ENCODE measurements around the gene LGALS4.
"Not testable (repeated sequence)": the region's sequence is repeated elsewhere in the genome, so short reads cannot be mapped to it uniquely, and the experiment has no call there.

Gene LGALS4

GRCh38 chr19:38808741-38809140 is 4.0 kb downstream of the LGALS4 start:
- no peak overlapping the region for H3K4me3 ChIP-seq (ENCODE audit: control insufficient read depth, low read depth, low read length)
- DNase-seq (ENCODE audit: low read depth) = no peak
- no peak for TF ChIP-seq CTCF (IDR thresholded peaks at IDR 0.05; ENCODE audit: control insufficient read depth, insufficient read depth, low read depth, low read length, missing control alignments)

- DNase-seq (ENCODE audit: low read depth); H3K4me3 ChIP-seq (ENCODE audit: control insufficient read depth, low read depth, low read length): not testable (repeated sequence)
Observed at GRCh38 chr19:38807374-38808098, 5.2 kb downstream of the LGALS4 start.

- no peak for TF ChIP-seq CTCF (IDR thresholded peaks at IDR 0.05; ENCODE audit: control insufficient read depth, insufficient read depth, low read depth, low read length, missing control alignments)
- no peak for DNase-seq (ENCODE audit: low read depth)
- no peak overlapping the region for H3K4me3 ChIP-seq (ENCODE audit: control insufficient read depth, low read depth, low read length)
Observed at GRCh38 chr19:38806371-38806770, 6.4 kb downstream of the LGALS4 start.

- no peak for DNase-seq (ENCODE audit: low read depth)
- TF ChIP-seq CTCF (IDR thresholded peaks at IDR 0.05; ENCODE audit: control insufficient read depth, insufficient read depth, low read depth, low read length, missing control alignments) = no peak
- H3K4me3 ChIP-seq (ENCODE audit: control insufficient read depth, low read depth, low read length) = no peak overlapping the region
Observed at GRCh38 chr19:38805180-38805579, 7.6 kb downstream of the LGALS4 start.

- no peak for DNase-seq (ENCODE audit: low read depth)
- no peak overlapping the region for H3K4me3 ChIP-seq (ENCODE audit: control insufficient read depth, low read depth, low read length)
- TF ChIP-seq CTCF (IDR thresholded peaks at IDR 0.05; ENCODE audit: control insufficient read depth, insufficient read depth, low read depth, low read length, missing control alignments) = no peak
Observed at GRCh38 chr19:38803543-38803942, 9.2 kb downstream of the LGALS4 start.

- TF ChIP-seq CTCF (IDR thresholded peaks at IDR 0.05; ENCODE audit: control insufficient read depth, insufficient read depth, low read depth, low read length, missing control alignments) = no peak
- H3K4me3 ChIP-seq (ENCODE audit: control insufficient read depth, low read depth, low read length) = no peak overlapping the region
Observed at GRCh38 chr19:38801359-38802095, 11.2 kb downstream of the LGALS4 start.

More at GRCh38 chr19:38801359-38802095, 11.2 kb downstream of the LGALS4 start:
- DNase-seq (ENCODE audit: low read depth) = no peak
